ENCODE results near the gene SUN2. TPM values are rescaled to one million over a fixed set of nuclear protein-coding genes. Genes with fewer than 3 reads are reported as not detected.
A peak's percentile ranks its signal among the peaks of the same experiment; 100 is the strongest.

SUN2 gene
- total RNA-seq, 1 experiment from 2014 or later, result 47.8 TPM

- DNase-seq (ENCODE audit: low read depth), result peak; percentile 60
These were observed 1.6 kb downstream of the SUN2 start for GRCh38 chr22:38753948-38754750.

- DNase-seq (ENCODE audit: low read depth), result no peak
These were observed 4.1 kb downstream of the SUN2 start for GRCh38 chr22:38751422-38752346.

- no peak for DNase-seq (ENCODE audit: low read depth)
These were observed 4.8 kb downstream of the SUN2 start for GRCh38 chr22:38751066-38751421.

GRCh38 chr22:38750638-38751037 is 5.2 kb downstream of the SUN2 start:
- DNase-seq (ENCODE audit: low read depth), result no peak

GRCh38 chr22:38750104-38750503 is 5.7 kb downstream of the SUN2 start:
- no peak for DNase-seq (ENCODE audit: low read depth)

- DNase-seq (ENCODE audit: low read depth), result no peak
These were observed 7.2 kb downstream of the SUN2 start for GRCh38 chr22:38748487-38749136.

- no peak for DNase-seq (ENCODE audit: low read depth)
These were observed 9.9 kb downstream of the SUN2 start for GRCh38 chr22:38745676-38746460.

- DNase-seq (ENCODE audit: low read depth), result no peak
These were observed 10.8 kb downstream of the SUN2 start for GRCh38 chr22:38744981-38745380.

GRCh38 chr22:38742176-38742942 is 13.4 kb downstream of the SUN2 start:
- DNase-seq (ENCODE audit: low read depth), result no peak

GRCh38 chr22:38741576-38741975 is 14.2 kb downstream of the SUN2 start:
- no peak for DNase-seq (ENCODE audit: low read depth)

- no peak for DNase-seq (ENCODE audit: low read depth)
These were observed 14.6 kb downstream of the SUN2 start for GRCh38 chr22:38741166-38741565.

- DNase-seq (ENCODE audit: low read depth), result no peak
These were observed 15.0 kb downstream of the SUN2 start for GRCh38 chr22:38740754-38741153.

- DNase-seq (ENCODE audit: low read depth), result no peak
These were observed 15.6 kb downstream of the SUN2 start for GRCh38 chr22:38740116-38740723.

- DNase-seq (ENCODE audit: low read depth), result no peak
These were observed 16.3 kb downstream of the SUN2 start for GRCh38 chr22:38739300-38740055.

GRCh38 chr22:38738475-38739070 is 17.2 kb downstream of the SUN2 start:
- DNase-seq (ENCODE audit: low read depth), result no peak

GRCh38 chr22:38737302-38738060 is 18.3 kb downstream of the SUN2 start:
- no peak for DNase-seq (ENCODE audit: low read depth)

GRCh38 chr22:38736257-38736570 is 19.6 kb downstream of the SUN2 start:
- DNase-seq (ENCODE audit: low read depth), result no peak

GRCh38 chr22:38735465-38736256 is 20.1 kb downstream of the SUN2 start:
- DNase-seq (ENCODE audit: low read depth), result no peak

All from RPMI7951 (cell line).